Measurements from ENCODE around the gene FAM118A. TPM values are rescaled to one million over a fixed set of nuclear protein-coding genes. Genes with fewer than 3 reads are reported as not detected.

FAM118A gene
- polyA plus RNA-seq, 1 experiment, result 18.8 TPM

DNA sequence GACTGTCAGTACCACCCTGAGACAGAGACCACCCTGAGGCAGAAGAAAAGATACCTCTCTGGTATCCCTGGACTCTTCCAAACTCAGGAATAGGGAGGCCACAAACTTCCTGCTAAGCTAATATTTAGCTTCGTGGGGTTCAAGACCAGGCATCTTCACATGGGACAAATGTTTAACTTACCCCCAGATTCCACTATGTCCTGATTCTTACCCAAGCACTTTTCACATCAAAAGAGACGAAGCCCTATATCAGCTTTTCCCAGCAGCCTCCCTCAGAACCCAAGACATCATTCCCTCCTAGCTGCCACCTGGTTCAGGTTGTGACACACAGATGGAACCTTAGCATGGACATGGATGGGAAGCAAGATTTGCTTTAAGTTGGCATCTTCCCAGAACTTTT is 71.6 kb downstream of the FAM118A start:
- no peak for TF ChIP-seq CTCF (IDR thresholded peaks at IDR 0.05; ENCODE audit: insufficient read depth, low read depth, low read length)
- ChIA-PET POLR2A (no interaction called here), CTCF (no interaction called here)
- Histone ChIP-seq H3K27me3 (ENCODE audit: control insufficient read depth, insufficient read depth, low read length) (no peaks in the 10 kb centered on the region), H3K36me3 (ENCODE audit: control insufficient read depth, insufficient read depth, low read length) (no peaks in the 10 kb centered on the region), H3K4me3 (ENCODE audit: low read depth, low read length) (no peak overlapping the region)
- no peak for DNase-seq (ENCODE audit: low read depth)

GRCh38 chr22:45389546-45389945 is 79.8 kb downstream of the FAM118A start:
- Histone ChIP-seq H3K36me3 (ENCODE audit: control insufficient read depth, insufficient read depth, low read length) (no peaks in the 10 kb centered on the region), H3K4me3 (ENCODE audit: low read depth, low read length) (no peak overlapping the region), H3K27me3 (ENCODE audit: control insufficient read depth, insufficient read depth, low read length) (peaks cover 3% of the 10 kb centered on the region; the same call in 1 of the 2 replicates)
- no peak for DNase-seq (ENCODE audit: low read depth)
- TF ChIP-seq CTCF (IDR thresholded peaks at IDR 0.05; ENCODE audit: insufficient read depth, low read depth, low read length), result no peak
- ChIA-PET CTCF (interaction anchor here (0.7 to 1.2 kb wide), 4 partner anchors 9 to 287 kb away, joined by 3 to 6 read pairs (median 3); no protein-coding TSS in a partner anchor), POLR2A (no interaction called here)

Other genes with a start within 250 kb of the FAM118A start
- gene NUP50, start 146.0 kb upstream of the FAM118A start, polyA plus RNA-seq (2011; rRNA removed), result 11.0 and 12.4 TPM in 2 replicates
- 44.0 and 64.0 TPM in 2 replicates for gene KIAA0930, start 69.0 kb upstream of the FAM118A start, polyA plus RNA-seq (2011; rRNA removed)
- not detected in 2 replicates for gene UPK3A, start 25.0 kb upstream of the FAM118A start, polyA plus RNA-seq (2011; rRNA removed)
- not detected in 2 replicates for gene SMC1B, start 103.7 kb downstream of the FAM118A start, polyA plus RNA-seq (2011; rRNA removed)
- 0.58 and 1.0 TPM in 2 replicates for gene RIBC2, start 103.8 kb downstream of the FAM118A start, polyA plus RNA-seq (2011; rRNA removed)
- 681 and 1,033 TPM in 2 replicates for gene FBLN1, start 192.9 kb downstream of the FAM118A start, polyA plus RNA-seq (2011; rRNA removed)